H1 (cell line): ENCODE measurements around the gene GPC2. TPM values are rescaled to one million over a fixed set of nuclear protein-coding genes. Genes with fewer than 3 reads are reported as not detected.

Experiments used
- CBX8 ChIP-seq: fragments of 300-800, 300-1000 bp; sonication (generic); IDR thresholded peaks from 2 replicates; pipeline ENCODE4 v1.7.1; 2016; ENCODE audit warnings: low read depth, low read length, borderline replicate concordance
- CREB1 ChIP-seq: IDR thresholded peaks from 2 replicates; pipeline ENCODE4 v1.6.1; 2012; ENCODE audit warnings: inconsistent platforms
- GTF2F1 ChIP-seq: IDR thresholded peaks from 2 replicates; pipeline ENCODE4 v1.6.1; 2012; ENCODE audit warnings: low read depth, low read length, improper control_type of control experiment, borderline replicate concordance
- NRF1 ChIP-seq: IDR thresholded peaks from 2 replicates; pipeline ENCODE4 v1.6.1; 2011; ENCODE audit warnings: mild to moderate bottlenecking, low read depth, low read length, improper control_type of control experiment
- POLR2AphosphoS5 ChIP-seq: IDR thresholded peaks from 2 replicates; pipeline ENCODE4 v1.6.1; 2011; ENCODE audit warnings: low read depth, low read length
- SAP30 ChIP-seq: fragments of 300-600 bp; sonication (generic); IDR thresholded peaks from 2 replicates; pipeline ENCODE4 v1.7.1; 2012; ENCODE audit warnings: low read length, moderate library complexity, mild to moderate bottlenecking, inconsistent platforms; ENCODE audit not compliant: insufficient read depth, insufficient replicate concordance
- SIN3A ChIP-seq, 2 experiments: IDR thresholded peaks in 1 of 2; conservative IDR thresholded peaks in 1 of 2; 2 replicates each; pipeline ENCODE4 v1.6.1; 2011 to 2012; ENCODE audit warnings: low read length in 2 of 2, improper control_type of control experiment in 1 of 2, low read depth in 1 of 2, mild to moderate bottlenecking in 1 of 2
- SP2 ChIP-seq: IDR thresholded peaks from 2 replicates; pipeline ENCODE4 v1.6.1; 2012; ENCODE audit warnings: mild to moderate bottlenecking, low read length, inconsistent platforms
- SRF ChIP-seq: IDR thresholded peaks from 2 replicates; pipeline ENCODE4 v1.6.1; 2011; ENCODE audit warnings: mild to moderate bottlenecking, low read depth, low read length, moderate library complexity
- SUZ12 ChIP-seq: fragments of 200-600 bp; sonication (generic); IDR thresholded peaks from 2 replicates; pipeline ENCODE4 v1.6.1; 2012; ENCODE audit warnings: mild to moderate bottlenecking, inconsistent platforms, low read length, moderate library complexity, mixed read lengths
- TAF7 ChIP-seq: optimal IDR thresholded peaks from 2 replicates; pipeline ENCODE3; 2011; ENCODE audit warnings: low read depth, mild to moderate bottlenecking, inconsistent platforms, low read length, moderate library complexity, borderline replicate concordance
- TBP ChIP-seq: IDR thresholded peaks from 2 replicates; pipeline ENCODE4 v1.6.1; 2011; ENCODE audit warnings: low read depth, low read length, improper control_type of control experiment
- polyA plus RNA-seq, 7 experiments: library from polyadenylated mRNA; depleted of rRNA in 3 of 7; stranded (reverse) in 5 of 7; unstranded in 2 of 7; fragments of >200 nt in 5 of 7; fragments of 200-250 nt in 2 of 7; gene quantifications; 1 replicate in 5 of 7; 2 replicates in 1 of 7; 4 replicates in 1 of 7; pipeline versions ENCODE4 v1.2.1 to v1.2.3, GENCODE V29; 2011 to 2013; ENCODE audit warnings: missing spikeins in 2 of 7, mixed read lengths in 2 of 7
- total RNA-seq: library from RNA; stranded (reverse); fragmentation: NEBNext Ultra II Directional; extraction: Animal tissue kit (Norgen Biotek cat#: 25700); gene quantifications from 2 replicates; pipeline ENCODE4 v1.2.1, GENCODE V29; 2021
- TF ChIP-seq, protein P1 (sequence below): IDR thresholded peaks from 2 replicates; pipeline ENCODE4 v1.6.1; 2012; ENCODE audit warnings: low read length, inconsistent platforms
- TF ChIP-seq, protein P2 (sequence below), 3 experiments: IDR thresholded peaks; 1 replicate in 2 of 3; 2 replicates in 1 of 3; pipeline versions ENCODE4 v1.5.1 to v1.6.1; 2011; ENCODE audit warnings: low read length in 3 of 3, mild to moderate bottlenecking in 3 of 3, inconsistent platforms in 2 of 3, low read depth in 1 of 3, moderate library complexity in 1 of 3; ENCODE audit not compliant: insufficient read depth in 1 of 3; ENCODE audit errors: control extremely low read depth in 1 of 3

The GPC2 gene
- total and polyA plus RNA-seq, 2 of the 8 experiments (the other 6 are each of a cell fraction or from before 2014, with no cell fraction given), result 25.3 to 44.8 TPM

DNA sequence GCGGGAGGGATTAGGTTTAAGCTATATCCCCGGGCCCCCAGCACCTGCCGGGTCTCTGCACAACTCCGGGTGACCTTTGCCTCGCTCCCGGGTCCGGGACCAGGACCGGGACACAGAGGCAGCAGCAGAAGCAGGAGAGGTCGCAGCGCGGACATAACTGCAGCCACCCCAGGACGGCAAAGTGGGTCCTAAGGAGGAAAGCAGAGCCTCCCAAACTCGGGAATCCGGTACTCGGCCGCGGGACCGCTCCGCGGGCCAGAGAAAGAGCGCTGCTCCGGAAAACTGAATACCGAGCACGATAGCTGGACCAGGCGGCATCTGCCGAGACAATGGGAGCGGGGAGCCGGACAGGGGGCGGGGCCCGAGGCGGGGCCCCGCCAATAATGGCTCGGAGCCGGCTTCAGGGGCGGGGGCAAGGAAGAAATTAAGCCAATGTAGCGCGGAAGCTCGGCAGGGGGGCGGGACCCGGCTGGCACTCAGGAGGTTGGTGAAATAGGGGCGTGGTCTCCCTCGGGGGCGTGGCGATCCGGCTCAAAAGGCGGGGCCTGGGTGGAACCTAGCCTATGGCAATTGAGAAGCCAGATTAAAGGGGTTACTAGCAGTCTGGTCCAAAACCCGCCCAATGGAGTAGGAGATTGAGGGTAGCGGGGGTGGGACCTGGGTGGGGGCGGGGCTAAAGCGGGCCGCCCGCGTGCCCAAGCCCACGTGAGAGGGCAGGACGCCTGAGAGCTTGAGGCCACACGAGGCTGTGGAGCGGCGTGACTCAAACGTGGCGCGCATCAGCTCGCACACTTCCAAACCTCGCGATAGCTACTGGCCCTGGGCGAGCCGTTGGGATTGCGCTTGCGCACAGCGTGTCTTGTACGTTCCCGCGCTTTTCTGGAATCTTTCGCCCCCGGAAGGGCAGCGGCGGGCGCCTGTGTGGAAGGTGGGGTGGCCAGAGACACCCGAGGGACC, at the start of gene GPC2, which contains the start of gene STAG3 (continued):
- TF ChIP-seq POLR2AphosphoS5, result no peak; the same call in 1 of the 2 replicates
- TF ChIP-seq, protein P1, sequence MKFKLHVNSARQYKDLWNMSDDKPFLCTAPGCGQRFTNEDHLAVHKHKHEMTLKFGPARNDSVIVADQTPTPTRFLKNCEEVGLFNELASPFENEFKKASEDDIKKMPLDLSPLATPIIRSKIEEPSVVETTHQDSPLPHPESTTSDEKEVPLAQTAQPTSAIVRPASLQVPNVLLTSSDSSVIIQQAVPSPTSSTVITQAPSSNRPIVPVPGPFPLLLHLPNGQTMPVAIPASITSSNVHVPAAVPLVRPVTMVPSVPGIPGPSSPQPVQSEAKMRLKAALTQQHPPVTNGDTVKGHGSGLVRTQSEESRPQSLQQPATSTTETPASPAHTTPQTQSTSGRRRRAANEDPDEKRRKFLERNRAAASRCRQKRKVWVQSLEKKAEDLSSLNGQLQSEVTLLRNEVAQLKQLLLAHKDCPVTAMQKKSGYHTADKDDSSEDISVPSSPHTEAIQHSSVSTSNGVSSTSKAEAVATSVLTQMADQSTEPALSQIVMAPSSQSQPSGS, result no peak
- no peak for TF ChIP-seq NRF1
- TF ChIP-seq TBP, result peak; percentile 58; the same call in 1 of the 2 replicates
- peak; percentile 53 for TF ChIP-seq SAP30
- no peak for TF ChIP-seq GTF2F1
- TF ChIP-seq SUZ12, result no peak
- no peak for TF ChIP-seq CREB1
- no peak for TF ChIP-seq SRF
- peak; percentile 44 to 46; a peak in 1 of 4 replicates for TF ChIP-seq SIN3A (conservative IDR thresholded peaks at IDR 0.05 in 1 of 2, IDR thresholded peaks at IDR 0.05 in 1 of 2; ENCODE audit: low read depth in 1 of 2, low read length in 2 of 2)
- TF ChIP-seq, protein P2, sequence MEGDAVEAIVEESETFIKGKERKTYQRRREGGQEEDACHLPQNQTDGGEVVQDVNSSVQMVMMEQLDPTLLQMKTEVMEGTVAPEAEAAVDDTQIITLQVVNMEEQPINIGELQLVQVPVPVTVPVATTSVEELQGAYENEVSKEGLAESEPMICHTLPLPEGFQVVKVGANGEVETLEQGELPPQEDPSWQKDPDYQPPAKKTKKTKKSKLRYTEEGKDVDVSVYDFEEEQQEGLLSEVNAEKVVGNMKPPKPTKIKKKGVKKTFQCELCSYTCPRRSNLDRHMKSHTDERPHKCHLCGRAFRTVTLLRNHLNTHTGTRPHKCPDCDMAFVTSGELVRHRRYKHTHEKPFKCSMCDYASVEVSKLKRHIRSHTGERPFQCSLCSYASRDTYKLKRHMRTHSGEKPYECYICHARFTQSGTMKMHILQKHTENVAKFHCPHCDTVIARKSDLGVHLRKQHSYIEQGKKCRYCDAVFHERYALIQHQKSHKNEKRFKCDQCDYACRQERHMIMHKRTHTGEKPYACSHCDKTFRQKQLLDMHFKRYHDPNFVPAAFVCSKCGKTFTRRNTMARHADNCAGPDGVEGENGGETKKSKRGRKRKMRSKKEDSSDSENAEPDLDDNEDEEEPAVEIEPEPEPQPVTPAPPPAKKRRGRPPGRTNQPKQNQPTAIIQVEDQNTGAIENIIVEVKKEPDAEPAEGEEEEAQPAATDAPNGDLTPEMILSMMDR (IDR thresholded peaks at IDR 0.05; ENCODE audit: control extremely low read depth in 1 of 3, insufficient read depth in 1 of 3, low read depth in 1 of 3, low read length in 3 of 3), result no peak
- TF ChIP-seq CBX8, result no peak
- TF ChIP-seq SP2, result peak; percentile 13; the same call in 1 of the 2 replicates
- TF ChIP-seq TAF7, result no peak
